ENCODE data around the gene TTYH3.

Gene TTYH3

GRCh38 chr7:2638224-2638991 is 6.6 kb downstream of the TTYH3 start:
- Mint-ChIP-seq H3K4me1 (ENCODE audit: low read depth in 2 of 2) (peaks cover 15% of the 10 kb centered on the region in 2 donors), H3K36me3 (ENCODE audit: insufficient read depth) (peaks cover 4% of the 10 kb centered on the region), H3K9me3 (no peaks in the 10 kb centered on the region), H3K27me3 (no peaks in the 10 kb centered on the region), H3K4me3 (no peak overlapping the region), H3K27ac (no peak overlapping the region)
- no peak for ATAC-seq (replicated peaks)
- no peak for DNase-seq

GRCh38 chr7:2639181-2639681 is 7.4 kb downstream of the TTYH3 start:
- Mint-ChIP-seq H3K4me1 (ENCODE audit: low read depth in 2 of 2) (peaks cover 7 to 13% of the 10 kb centered on the region in 2 donors), H3K27ac (peak overlapping the region in 1 of 2 donors; percentile 41), H3K36me3 (ENCODE audit: insufficient read depth) (peaks cover 7% of the 10 kb centered on the region), H3K27me3 (no peaks in the 10 kb centered on the region), H3K9me3 (no peaks in the 10 kb centered on the region), H3K4me3 (no peak overlapping the region)
- no peak for DNase-seq
- ATAC-seq (replicated peaks), result no peak

GRCh38 chr7:2639695-2640481 is 8.1 kb downstream of the TTYH3 start:
- Mint-ChIP-seq H3K4me3 (no peak overlapping the region), H3K27me3 (no peaks in the 10 kb centered on the region), H3K4me1 (ENCODE audit: low read depth in 2 of 2) (peaks cover 10 to 19% of the 10 kb centered on the region in 2 donors), H3K9me3 (no peaks in the 10 kb centered on the region), H3K27ac (no peak overlapping the region), H3K36me3 (ENCODE audit: insufficient read depth) (peaks cover 9% of the 10 kb centered on the region)
- DNase-seq (no peak), ATAC-seq (replicated peaks) (no peak)

- Mint-ChIP-seq H3K4me3 (no peak overlapping the region), H3K9me3 (no peaks in the 10 kb centered on the region), H3K27ac (no peak overlapping the region), H3K4me1 (ENCODE audit: low read depth in 2 of 2) (peaks cover 16 to 25% of the 10 kb centered on the region in 2 donors), H3K27me3 (no peaks in the 10 kb centered on the region), H3K36me3 (ENCODE audit: insufficient read depth) (peaks cover 13% of the 10 kb centered on the region)
- ATAC-seq (replicated peaks), result no peak
- DNase-seq, result no peak
Observed at GRCh38 chr7:2640482-2640830, 8.7 kb downstream of the TTYH3 start.

- peaks cover 14% of the 10 kb centered on the region for H3K36me3 Mint-ChIP-seq (ENCODE audit: insufficient read depth)
- no peak overlapping the region for H3K4me3 Mint-ChIP-seq
- no peak for ATAC-seq (replicated peaks)
- H3K27me3 Mint-ChIP-seq, result no peaks in the 10 kb centered on the region
- H3K9me3 Mint-ChIP-seq, result no peaks in the 10 kb centered on the region
- no peak for DNase-seq
- H3K4me1 Mint-ChIP-seq (ENCODE audit: low read depth in 2 of 2), result peaks cover 20 to 27% of the 10 kb centered on the region in 2 donors
- H3K27ac Mint-ChIP-seq, result no peak overlapping the region
Observed at GRCh38 chr7:2640846-2641316, 9.1 kb downstream of the TTYH3 start.

- Mint-ChIP-seq H3K36me3 (ENCODE audit: insufficient read depth) (peaks cover 14% of the 10 kb centered on the region), H3K4me3 (no peak overlapping the region), H3K27me3 (no peaks in the 10 kb centered on the region), H3K9me3 (no peaks in the 10 kb centered on the region), H3K27ac (no peak overlapping the region), H3K4me1 (ENCODE audit: low read depth in 2 of 2) (peaks cover 14 to 22% of the 10 kb centered on the region in 2 donors)
- ATAC-seq (replicated peaks), result no peak
- no peak for DNase-seq
Observed at GRCh38 chr7:2641406-2642393, 9.9 kb downstream of the TTYH3 start.

- H3K27ac Mint-ChIP-seq, result no peak overlapping the region
- no peak for ATAC-seq (replicated peaks)
- H3K27me3 Mint-ChIP-seq, result no peaks in the 10 kb centered on the region
Observed at GRCh38 chr7:2643386-2644219, 11.8 kb downstream of the TTYH3 start.

GRCh38 chr7:2644220-2644561 is 12.4 kb downstream of the TTYH3 start:
- Mint-ChIP-seq H3K4me3 (peak overlapping the region; percentile 83 to 84), H3K27me3 (no peaks in the 10 kb centered on the region), H3K27ac (no peak overlapping the region), H3K9me3 (no peaks in the 10 kb centered on the region), H3K36me3 (ENCODE audit: insufficient read depth) (peaks cover 14% of the 10 kb centered on the region), H3K4me1 (ENCODE audit: low read depth in 2 of 2) (peaks cover 14 to 22% of the 10 kb centered on the region in 2 donors)
- ATAC-seq (replicated peaks) (no peak), DNase-seq (no peak)

More at GRCh38 chr7:2643386-2644219, 11.8 kb downstream of the TTYH3 start:
- DNase-seq, result no peak
- Mint-ChIP-seq H3K4me3 (peak overlapping the region in 1 of 2 donors; percentile 84), H3K9me3 (no peaks in the 10 kb centered on the region), H3K4me1 (ENCODE audit: low read depth in 2 of 2) (peaks cover 14 to 22% of the 10 kb centered on the region in 2 donors), H3K36me3 (ENCODE audit: insufficient read depth) (peaks cover 14% of the 10 kb centered on the region)

- H3K9me3 Mint-ChIP-seq, result no peaks in the 10 kb centered on the region
- DNase-seq (no peak), ATAC-seq (replicated peaks) (peak; percentile 57)
- peaks cover 14 to 22% of the 10 kb centered on the region in 2 donors for H3K4me1 Mint-ChIP-seq (ENCODE audit: low read depth in 2 of 2)
- peak overlapping the region; percentile 83 to 84 for H3K4me3 Mint-ChIP-seq
- H3K36me3 Mint-ChIP-seq (ENCODE audit: insufficient read depth), result peaks cover 14% of the 10 kb centered on the region
- H3K27ac Mint-ChIP-seq, result peak overlapping the region; percentile 55 to 89
- no peaks in the 10 kb centered on the region for H3K27me3 Mint-ChIP-seq
Observed at GRCh38 chr7:2644562-2645273, 12.9 kb downstream of the TTYH3 start.

- peak overlapping the region; percentile 55 to 89 for H3K27ac Mint-ChIP-seq
- H3K4me3 Mint-ChIP-seq, result peak overlapping the region; percentile 83 to 84
- ATAC-seq (replicated peaks), result peak; percentile 80
- DNase-seq, result peak; percentile 40 to 47 (median 44)
- H3K27me3 Mint-ChIP-seq, result no peaks in the 10 kb centered on the region
- peaks cover 14 to 22% of the 10 kb centered on the region in 2 donors for H3K4me1 Mint-ChIP-seq (ENCODE audit: low read depth in 2 of 2)
- no peaks in the 10 kb centered on the region for H3K9me3 Mint-ChIP-seq
- peaks cover 17% of the 10 kb centered on the region for H3K36me3 Mint-ChIP-seq (ENCODE audit: insufficient read depth)
Observed at GRCh38 chr7:2645274-2645868, 13.6 kb downstream of the TTYH3 start.

GRCh38 chr7:2646336-2646679 is 14.5 kb downstream of the TTYH3 start:
- no peaks in the 10 kb centered on the region for H3K27me3 Mint-ChIP-seq
- ATAC-seq (replicated peaks) (no peak), DNase-seq (no peak)
- no peaks in the 10 kb centered on the region for H3K9me3 Mint-ChIP-seq
- peaks cover 14 to 22% of the 10 kb centered on the region in 2 donors for H3K4me1 Mint-ChIP-seq (ENCODE audit: low read depth in 2 of 2)
- no peak overlapping the region for H3K27ac Mint-ChIP-seq
- H3K4me3 Mint-ChIP-seq, result no peak overlapping the region
- peaks cover 19% of the 10 kb centered on the region for H3K36me3 Mint-ChIP-seq (ENCODE audit: insufficient read depth)
